ENCODE data around the gene SLC35G1. TPM values are rescaled to one million over a fixed set of nuclear protein-coding genes. Genes with fewer than 3 reads are reported as not detected.

Gene SLC35G1
- total RNA-seq, 1 donor from 2014 or later: 5.6 TPM

DNA sequence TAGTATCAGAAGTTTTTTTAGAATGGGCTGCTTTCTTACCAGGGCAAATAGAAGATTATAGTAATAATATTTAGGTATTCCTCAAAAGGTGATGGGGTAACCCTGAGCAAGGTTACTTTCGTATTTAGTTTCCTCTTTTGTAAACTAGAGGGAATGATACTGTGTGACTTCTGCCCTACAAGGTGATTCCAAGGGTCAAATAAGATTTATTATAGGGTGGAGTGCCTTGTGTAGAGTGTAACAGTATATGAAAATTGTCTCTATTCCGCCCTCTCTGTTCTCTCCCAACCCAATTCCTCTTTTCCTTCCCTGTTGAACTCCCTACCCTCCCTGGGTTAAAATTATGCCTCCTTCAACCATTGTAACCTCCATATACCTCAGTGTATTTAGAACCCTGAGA, 5.3 kb downstream of the SLC35G1 start:
- H3K9me3 Mint-ChIP-seq: no peaks in the 10 kb centered on the region
- no peaks in the 10 kb centered on the region for H3K27me3 Mint-ChIP-seq (ENCODE audit: insufficient read depth)
- peaks cover 30% of the 10 kb centered on the region for H3K4me1 Mint-ChIP-seq (ENCODE audit: low read depth)
- intact Hi-C loops (cut with micrococcal nuclease): loop anchor here (5.0 to 10.0 kb wide), 2 partner anchors 404 to 648 kb away; partner anchors contain the start of genes CEP55 and HELLS
- DNase-seq (ENCODE audit: low spot score): no peak
- peaks cover 19% of the 10 kb centered on the region for H3K36me3 Mint-ChIP-seq (ENCODE audit: low read depth)
- no peak overlapping the region for H3K27ac Mint-ChIP-seq
- no peak overlapping the region for H3K4me3 Mint-ChIP-seq

DNA sequence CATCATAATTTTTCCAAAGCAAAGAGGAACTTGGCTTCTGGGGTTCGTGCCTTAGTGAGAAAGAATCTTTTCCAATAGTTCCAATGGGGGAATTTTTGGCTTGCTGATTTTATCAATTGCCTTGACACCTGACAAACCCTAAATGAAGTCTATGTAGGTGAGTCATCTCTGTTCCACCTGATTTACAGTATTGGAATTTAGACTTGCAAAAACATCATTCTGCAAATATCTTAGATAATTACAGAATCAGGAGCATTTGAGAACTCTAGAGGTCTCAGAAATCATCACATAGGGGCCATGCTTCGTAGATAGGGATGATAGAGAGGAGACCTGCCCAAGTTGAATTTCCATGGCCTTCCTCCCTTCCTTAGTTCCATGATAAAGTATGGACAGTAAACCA, 9.3 kb downstream of the SLC35G1 start:
- Mint-ChIP-seq H3K4me1 (ENCODE audit: low read depth) (peaks cover 7% of the 10 kb centered on the region), H3K4me3 (no peak overlapping the region), H3K27ac (no peak overlapping the region), H3K36me3 (ENCODE audit: low read depth) (peaks cover 21% of the 10 kb centered on the region), H3K27me3 (ENCODE audit: insufficient read depth) (no peaks in the 10 kb centered on the region), H3K9me3 (no peaks in the 10 kb centered on the region)
- intact Hi-C loops (cut with micrococcal nuclease): no loop called here
- no peak for DNase-seq (ENCODE audit: low spot score)

DNA sequence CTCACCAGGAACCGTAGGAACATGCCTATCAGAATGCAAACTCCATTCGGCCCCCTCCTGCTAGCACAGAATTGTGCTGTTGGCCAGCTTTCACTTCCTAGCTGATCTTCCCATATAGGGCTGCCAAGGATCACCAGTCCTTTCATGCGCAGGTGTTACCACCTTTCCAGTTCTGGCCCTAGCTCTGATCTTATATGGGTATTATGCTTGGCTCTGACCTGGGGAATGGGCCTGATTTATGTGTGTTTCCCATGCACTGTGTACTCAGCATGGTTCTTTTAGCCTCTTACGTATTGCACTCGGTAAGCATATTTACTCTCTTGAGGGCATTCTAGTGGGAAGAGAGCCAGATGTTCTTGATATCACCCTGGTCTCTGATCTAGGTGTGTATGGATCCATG, 11.1 kb downstream of the SLC35G1 start:
- no peak for DNase-seq (ENCODE audit: low spot score)
- Mint-ChIP-seq H3K4me1 (ENCODE audit: low read depth) (peaks cover 7% of the 10 kb centered on the region), H3K36me3 (ENCODE audit: low read depth) (peaks cover 20% of the 10 kb centered on the region), H3K4me3 (no peak overlapping the region), H3K27ac (no peak overlapping the region), H3K9me3 (no peaks in the 10 kb centered on the region), H3K27me3 (ENCODE audit: insufficient read depth) (no peaks in the 10 kb centered on the region)
- intact Hi-C loops (cut with micrococcal nuclease): no loop called here

DNA sequence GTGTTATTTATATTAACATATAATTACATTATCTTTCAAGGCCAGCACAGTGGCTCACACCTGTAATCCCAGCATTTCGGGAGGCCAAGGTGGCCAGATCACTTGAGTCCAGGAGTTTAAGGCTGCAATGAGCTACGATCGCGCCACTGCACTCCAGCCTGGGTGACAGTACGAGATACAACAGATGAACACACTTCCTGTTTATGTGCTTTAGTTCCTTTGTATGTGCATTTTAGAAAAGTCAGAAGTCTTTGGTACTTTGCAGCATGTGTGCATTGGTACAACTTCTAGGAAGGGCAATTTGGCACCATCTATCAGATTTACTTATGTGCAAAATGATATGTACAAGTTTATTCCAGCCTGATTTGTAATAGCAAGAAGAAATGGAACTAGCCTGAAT, 13.3 kb downstream of the SLC35G1 start:
- Mint-ChIP-seq H3K4me1 (ENCODE audit: low read depth) (peaks cover 7% of the 10 kb centered on the region), H3K4me3 (no peak overlapping the region), H3K9me3 (no peaks in the 10 kb centered on the region), H3K27me3 (ENCODE audit: insufficient read depth) (no peaks in the 10 kb centered on the region), H3K27ac (no peak overlapping the region), H3K36me3 (ENCODE audit: low read depth) (peaks cover 11% of the 10 kb centered on the region)
- no peak for DNase-seq (ENCODE audit: low spot score)
- intact Hi-C loops (cut with micrococcal nuclease): no loop called here

DNA sequence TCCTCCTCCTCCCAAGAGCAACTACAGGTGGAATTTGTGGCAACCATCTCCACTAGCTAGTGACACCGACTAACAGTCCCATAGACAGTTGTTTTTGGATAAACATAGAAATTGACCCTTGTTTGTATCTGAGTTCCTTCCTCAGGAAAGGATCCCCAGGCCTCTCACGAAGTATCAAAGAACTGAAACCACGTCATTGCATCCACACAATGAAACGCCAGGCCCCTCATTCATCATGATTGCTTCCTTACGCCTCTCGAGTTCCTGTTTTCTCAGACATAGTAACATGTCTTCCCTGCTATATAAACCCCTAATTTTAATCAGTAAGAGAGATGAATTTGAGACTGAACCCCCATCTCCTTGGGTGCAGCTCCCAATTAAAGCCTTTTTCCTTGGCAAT, 18.1 kb downstream of the SLC35G1 start:
- Mint-ChIP-seq H3K27me3 (ENCODE audit: insufficient read depth) (no peaks in the 10 kb centered on the region), H3K36me3 (ENCODE audit: low read depth) (peaks cover 11% of the 10 kb centered on the region), H3K27ac (no peak overlapping the region), H3K9me3 (no peaks in the 10 kb centered on the region), H3K4me1 (ENCODE audit: low read depth) (no peaks in the 10 kb centered on the region), H3K4me3 (no peak overlapping the region)
- no peak for DNase-seq (ENCODE audit: low spot score)
- intact Hi-C loops (cut with micrococcal nuclease): no loop called here

DNA sequence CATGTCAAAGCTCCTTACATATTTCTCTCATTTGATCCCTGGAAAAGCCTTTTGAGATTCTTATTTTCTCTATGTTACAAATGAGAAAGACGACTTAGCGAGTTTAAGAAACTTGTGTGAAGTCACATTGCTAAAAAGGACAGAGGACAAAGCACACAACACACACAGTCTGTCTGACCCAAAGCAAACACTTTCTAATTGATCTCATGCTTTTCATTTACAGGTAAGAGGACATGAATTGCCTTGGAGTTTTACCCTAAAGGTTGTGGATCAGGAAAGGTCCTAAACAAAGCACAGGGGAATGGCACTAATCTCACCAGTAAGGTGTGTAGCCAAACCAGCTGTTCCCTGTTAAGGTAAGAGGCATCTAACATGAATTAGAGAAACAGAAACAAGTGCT, 18.7 kb downstream of the SLC35G1 start:
- intact Hi-C loops (cut with micrococcal nuclease): no loop called here
- H3K4me3 Mint-ChIP-seq: no peak overlapping the region
- no peaks in the 10 kb centered on the region for H3K27me3 Mint-ChIP-seq (ENCODE audit: insufficient read depth)
- no peaks in the 10 kb centered on the region for H3K4me1 Mint-ChIP-seq (ENCODE audit: low read depth)
- H3K9me3 Mint-ChIP-seq: no peaks in the 10 kb centered on the region
- peaks cover 9% of the 10 kb centered on the region for H3K36me3 Mint-ChIP-seq (ENCODE audit: low read depth)
- no peak overlapping the region for H3K27ac Mint-ChIP-seq
- DNase-seq (ENCODE audit: low spot score): no peak

DNA sequence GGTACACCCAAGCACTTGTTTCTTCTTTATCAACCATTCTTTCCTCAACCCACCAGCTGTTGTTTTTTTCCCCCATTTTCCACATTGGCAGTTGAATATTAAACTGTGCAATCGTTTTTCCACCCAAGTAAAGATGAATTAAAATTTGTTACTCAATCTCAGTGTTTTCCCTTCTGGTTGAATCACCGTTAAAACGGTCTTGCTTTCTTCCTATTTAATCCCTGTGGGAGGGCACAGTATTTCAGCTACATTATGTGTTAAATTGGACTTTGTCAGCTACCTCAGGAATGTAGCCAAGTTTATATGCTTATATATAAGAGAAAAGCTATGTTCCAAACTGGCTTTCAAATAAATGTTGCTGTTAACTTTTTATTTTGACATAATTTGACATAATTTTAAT, 19.9 kb downstream of the SLC35G1 start:
- H3K27ac Mint-ChIP-seq: no peak overlapping the region
- no peaks in the 10 kb centered on the region for H3K27me3 Mint-ChIP-seq (ENCODE audit: insufficient read depth)
- H3K4me3 Mint-ChIP-seq: no peak overlapping the region
- no peaks in the 10 kb centered on the region for H3K4me1 Mint-ChIP-seq (ENCODE audit: low read depth)
- DNase-seq (ENCODE audit: low spot score): no peak
- intact Hi-C loops (cut with micrococcal nuclease): no loop called here
- peaks cover under 1% of the 10 kb centered on the region for H3K36me3 Mint-ChIP-seq (ENCODE audit: low read depth)
- H3K9me3 Mint-ChIP-seq: no peaks in the 10 kb centered on the region

DNA sequence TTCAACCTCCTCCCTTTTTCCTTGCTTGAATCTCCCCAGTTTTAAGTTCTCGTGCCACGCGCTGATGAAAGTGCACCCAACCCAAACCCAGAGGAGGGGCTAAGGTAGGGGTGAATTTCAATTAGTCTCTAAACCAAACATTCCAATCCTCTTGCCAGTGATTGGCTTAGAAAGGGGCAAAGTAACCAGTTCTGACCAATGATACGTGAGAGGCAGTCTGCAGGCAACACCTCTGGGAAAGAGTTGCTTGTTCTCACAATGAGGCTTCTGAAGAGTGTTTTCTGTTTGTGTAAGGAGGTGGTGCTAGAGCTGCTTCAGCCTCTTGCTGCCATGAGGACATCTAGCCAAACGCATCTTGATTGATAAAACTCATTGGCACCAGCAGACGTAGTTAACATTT, 21.8 kb downstream of the SLC35G1 start:
- Mint-ChIP-seq H3K4me1 (ENCODE audit: low read depth) (no peaks in the 10 kb centered on the region), H3K27me3 (ENCODE audit: insufficient read depth) (no peaks in the 10 kb centered on the region), H3K36me3 (ENCODE audit: low read depth) (no peaks in the 10 kb centered on the region), H3K27ac (no peak overlapping the region), H3K4me3 (no peak overlapping the region), H3K9me3 (no peaks in the 10 kb centered on the region)
- DNase-seq (ENCODE audit: low spot score): no peak
- intact Hi-C loops (cut with micrococcal nuclease): no loop called here

DNA sequence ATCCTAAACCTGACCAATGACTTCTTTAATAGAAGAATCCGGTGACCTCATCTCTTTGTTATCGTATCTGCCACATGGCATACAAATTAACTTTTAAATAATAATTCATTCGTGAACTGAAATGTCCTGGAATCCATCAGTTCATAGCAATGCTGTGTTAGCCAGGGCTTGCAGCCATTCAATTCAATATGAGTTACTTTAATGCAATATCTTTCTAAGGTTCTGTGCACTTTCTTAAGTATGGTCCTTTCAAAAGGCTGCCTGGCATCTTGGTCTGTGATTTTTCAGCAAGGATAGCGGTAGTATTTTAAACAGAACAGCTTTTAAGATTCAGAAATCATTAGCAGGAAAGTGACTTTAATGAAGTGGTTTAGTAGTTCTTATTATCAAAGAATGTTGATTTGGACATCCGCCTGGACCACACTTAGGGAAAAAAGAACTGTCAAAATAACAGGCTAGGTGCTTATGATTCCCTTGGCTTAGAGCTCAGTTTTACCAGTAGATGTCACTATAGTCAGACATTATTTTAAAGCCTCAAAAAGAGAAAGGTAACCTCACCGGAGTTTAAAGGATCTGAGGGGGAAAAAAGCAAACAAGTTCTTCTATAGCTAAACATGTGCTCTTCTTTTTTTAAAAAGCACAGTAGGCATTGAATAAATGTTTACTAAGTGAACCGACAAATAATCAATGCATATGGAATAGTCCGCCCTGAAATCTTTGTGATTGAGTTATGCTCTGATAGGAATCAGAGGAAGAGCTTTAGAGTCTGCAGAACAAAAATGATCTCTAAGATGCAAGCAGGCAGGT, 22.7 kb downstream of the SLC35G1 start:
- Mint-ChIP-seq H3K27ac (no peak overlapping the region), H3K4me1 (ENCODE audit: low read depth) (no peaks in the 10 kb centered on the region), H3K27me3 (ENCODE audit: insufficient read depth) (no peaks in the 10 kb centered on the region), H3K9me3 (no peaks in the 10 kb centered on the region), H3K36me3 (ENCODE audit: low read depth) (no peaks in the 10 kb centered on the region), H3K4me3 (no peak overlapping the region)
- intact Hi-C loops (cut with micrococcal nuclease): no loop called here
- DNase-seq (ENCODE audit: low spot score): no peak

DNA sequence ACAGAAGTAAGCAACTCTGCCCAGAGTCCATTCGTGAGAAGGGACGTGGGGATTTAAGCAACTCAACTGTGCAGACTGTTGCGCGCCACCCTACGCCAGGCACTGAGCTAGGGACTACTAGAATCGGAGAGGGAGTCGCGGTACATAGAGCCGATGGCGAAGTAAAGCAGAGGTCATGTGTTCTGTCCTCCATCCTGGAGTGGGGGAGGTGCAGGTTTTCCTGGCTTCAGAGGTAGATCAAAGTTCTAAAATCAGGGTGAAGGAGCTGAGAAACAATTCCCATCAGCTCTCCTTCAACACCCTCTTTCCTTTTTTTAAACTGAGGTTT, 23.2 kb downstream of the SLC35G1 start:
- intact Hi-C loops (cut with micrococcal nuclease): no loop called here
- Mint-ChIP-seq H3K27me3 (ENCODE audit: insufficient read depth) (no peaks in the 10 kb centered on the region), H3K27ac (no peak overlapping the region), H3K4me3 (no peak overlapping the region), H3K36me3 (ENCODE audit: low read depth) (no peaks in the 10 kb centered on the region), H3K4me1 (ENCODE audit: low read depth) (no peaks in the 10 kb centered on the region), H3K9me3 (no peaks in the 10 kb centered on the region)
- DNase-seq (ENCODE audit: low spot score): no peak

DNA sequence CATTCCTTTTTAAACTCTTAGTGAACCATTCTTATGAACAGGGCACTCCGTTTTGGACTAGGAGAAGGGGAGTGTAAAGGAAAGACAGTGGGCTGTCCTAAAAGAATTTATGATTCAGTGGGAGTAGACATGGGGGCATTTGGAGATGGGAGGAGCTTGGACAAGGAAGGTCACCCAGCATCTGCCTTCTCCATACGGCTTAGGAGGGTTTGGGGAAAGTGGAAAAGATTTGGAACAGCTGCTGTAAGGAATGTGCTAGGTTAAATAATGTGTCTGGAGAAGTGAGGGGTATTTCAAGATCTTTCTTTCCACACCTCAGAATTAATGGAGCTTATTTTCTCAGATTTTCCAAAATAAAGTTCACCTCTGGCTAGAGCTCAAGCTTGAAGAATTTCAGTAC, 24.0 kb downstream of the SLC35G1 start:
- DNase-seq (ENCODE audit: low spot score): no peak
- no peaks in the 10 kb centered on the region for H3K9me3 Mint-ChIP-seq
- H3K27me3 Mint-ChIP-seq (ENCODE audit: insufficient read depth): no peaks in the 10 kb centered on the region
- intact Hi-C loops (cut with micrococcal nuclease): no loop called here
- H3K4me3 Mint-ChIP-seq: no peak overlapping the region
- H3K36me3 Mint-ChIP-seq (ENCODE audit: low read depth): no peaks in the 10 kb centered on the region
- H3K27ac Mint-ChIP-seq: no peak overlapping the region
- H3K4me1 Mint-ChIP-seq (ENCODE audit: low read depth): no peaks in the 10 kb centered on the region

DNA sequence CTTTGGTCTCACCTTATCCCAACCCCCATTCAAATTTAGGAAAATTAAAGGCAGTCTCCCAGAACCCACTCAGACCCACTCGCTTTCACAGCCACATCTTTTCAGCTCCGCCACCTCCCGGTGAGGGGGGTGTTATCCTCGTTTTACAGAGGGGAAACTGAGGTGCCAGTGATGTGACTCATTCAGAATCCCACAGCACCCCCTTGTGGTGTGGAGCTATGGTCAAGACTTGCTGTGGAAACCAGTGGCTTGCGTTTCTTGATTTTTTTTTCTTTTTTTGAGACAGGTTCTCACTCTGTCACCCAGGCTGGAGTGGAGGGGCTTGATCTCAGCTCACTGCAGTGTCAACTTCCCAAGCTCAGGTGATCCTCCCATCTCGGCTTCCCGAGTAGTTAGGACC, 27.6 kb downstream of the SLC35G1 start:
- intact Hi-C loops (cut with micrococcal nuclease): no loop called here

DNA sequence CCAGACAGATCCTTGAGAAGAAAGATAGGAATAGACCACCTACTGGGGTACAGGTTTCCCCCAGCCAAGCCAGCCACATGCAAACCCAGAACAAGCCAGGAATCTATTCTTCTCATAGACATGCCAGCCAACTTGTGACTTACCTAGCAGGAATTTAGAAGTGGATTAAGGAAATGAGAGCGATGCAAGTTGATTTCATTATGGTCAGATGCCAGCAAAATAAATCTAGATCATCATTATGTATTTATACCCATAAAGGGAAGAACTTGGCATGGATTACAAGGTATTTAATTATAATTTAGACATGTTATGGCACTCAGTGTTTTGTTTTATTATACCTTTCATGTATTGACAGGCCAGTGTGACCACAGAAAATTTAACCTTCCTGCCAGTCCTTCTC, 32.8 kb downstream of the SLC35G1 start:
- H3K27ac Mint-ChIP-seq: no peak overlapping the region
- no peak overlapping the region for H3K4me3 Mint-ChIP-seq
- no peaks in the 10 kb centered on the region for H3K4me1 Mint-ChIP-seq (ENCODE audit: low read depth)
- DNase-seq (ENCODE audit: low spot score): no peak
- H3K27me3 Mint-ChIP-seq (ENCODE audit: insufficient read depth): no peaks in the 10 kb centered on the region
- peaks cover 9% of the 10 kb centered on the region for H3K9me3 Mint-ChIP-seq
- intact Hi-C loops (cut with micrococcal nuclease): no loop called here
- H3K36me3 Mint-ChIP-seq (ENCODE audit: low read depth): no peaks in the 10 kb centered on the region

More for the DNA sequence above, 27.6 kb downstream of the SLC35G1 start:
- H3K9me3 Mint-ChIP-seq: no peaks in the 10 kb centered on the region
- no peaks in the 10 kb centered on the region for H3K4me1 Mint-ChIP-seq (ENCODE audit: low read depth)
- no peak overlapping the region for H3K27ac Mint-ChIP-seq
- H3K27me3 Mint-ChIP-seq (ENCODE audit: insufficient read depth): no peaks in the 10 kb centered on the region
- no peak overlapping the region for H3K4me3 Mint-ChIP-seq
- no peaks in the 10 kb centered on the region for H3K36me3 Mint-ChIP-seq (ENCODE audit: low read depth)
- no peak for DNase-seq (ENCODE audit: low spot score)

DNA sequence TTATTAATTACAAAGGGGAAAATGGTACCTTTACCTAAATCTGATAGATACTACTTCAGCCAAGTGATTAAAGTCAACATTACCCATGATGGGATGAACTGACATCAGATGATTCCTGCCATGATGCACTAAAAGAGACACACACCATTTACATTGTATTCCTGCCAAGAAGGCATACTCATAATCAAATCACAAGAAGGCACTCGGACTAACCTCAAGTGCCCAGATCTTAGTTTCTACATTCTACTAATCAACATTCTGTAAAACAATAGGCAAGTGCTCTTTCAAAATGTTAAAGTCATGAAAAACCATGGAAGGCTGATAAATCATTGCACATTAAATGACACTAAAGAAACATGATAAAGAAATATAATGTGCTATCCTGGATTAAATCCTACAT, 44.4 kb downstream of the SLC35G1 start:
- H3K27me3 Mint-ChIP-seq (ENCODE audit: insufficient read depth): peaks cover 4% of the 10 kb centered on the region
- H3K4me3 Mint-ChIP-seq: no peak overlapping the region
- H3K9me3 Mint-ChIP-seq: no peaks in the 10 kb centered on the region
- no peak for DNase-seq (ENCODE audit: low spot score)
- H3K4me1 Mint-ChIP-seq (ENCODE audit: low read depth): no peaks in the 10 kb centered on the region
- H3K27ac Mint-ChIP-seq: no peak overlapping the region
- H3K36me3 Mint-ChIP-seq (ENCODE audit: low read depth): no peaks in the 10 kb centered on the region
- intact Hi-C loops (cut with micrococcal nuclease): no loop called here
